Suprapubic skin (tissue), 4 donors: Measurements from ENCODE around the gene PPIP5K1. TPM values are rescaled to one million over a fixed set of nuclear protein-coding genes. Genes with fewer than 3 reads are reported as not detected.

Experiments used
- DNase-seq, 2 donors: peaks; one replicate each; pipeline ENCODE4 v3.0.0-alpha.2; 2019; ENCODE audit warnings: low spot score in 2 of 2
- H3K27ac ChIP-seq: fragments of 200-600 bp; sonication (generic); one replicate; pipeline ENCODE4 v1.5.1; 2019
- H3K27me3 ChIP-seq: fragments of 200-600 bp; sonication (generic); one replicate; pipeline ENCODE4 v1.5.1; 2019
- H3K36me3 ChIP-seq: fragments of 200-600 bp; sonication (generic); one replicate; pipeline ENCODE4 v1.5.1; 2019
- H3K4me1 ChIP-seq: fragments of 200-600 bp; sonication (generic); one replicate; pipeline ENCODE4 v1.5.1; 2019
- H3K4me3 ChIP-seq: fragments of 200-600 bp; sonication (generic); one replicate; pipeline ENCODE4 v1.5.1; 2019; ENCODE audit warnings: mild to moderate bottlenecking
- H3K9me3 ChIP-seq: fragments of 200-600 bp; sonication (generic); one replicate; pipeline ENCODE4 v1.5.1; 2019
- CTCF ChIP-seq, 2 donors: fragments of 200-600 bp in 1 of 2; fragments of 450-650 bp in 1 of 2; sonication (generic) in 1 of 2; IDR thresholded peaks; one replicate each; pipeline ENCODE4 v1.5.1; 2016 to 2019; ENCODE audit warnings: antibody characterized with exemption in 2 of 2, mild to moderate bottlenecking in 1 of 2, moderate library complexity in 1 of 2
- EP300 ChIP-seq: sonication (generic); formaldehyde crosslinking; IDR thresholded peaks from one replicate; pipeline ENCODE4 v1.6.1; 2017; ENCODE audit warnings: antibody characterized with exemption
- POLR2A ChIP-seq, 2 donors: fragments of 450-650 bp; IDR thresholded peaks; one replicate each; pipeline ENCODE4 v1.6.1; 2017; ENCODE audit warnings: antibody characterized with exemption in 2 of 2, mild to moderate bottlenecking in 2 of 2, moderate library complexity in 2 of 2
- POLR2AphosphoS5 ChIP-seq, 3 donors: sonication (generic); formaldehyde crosslinking; IDR thresholded peaks; one replicate each; pipeline ENCODE4 v1.6.1; 2017; ENCODE audit warnings: antibody characterized with exemption in 3 of 3
- WGBS: methylation state at CpG from one replicate; pipeline ENCODE4 v1.1.5; 2018; 5-methylcytosine and 5-hydroxymethylcytosine counted together
- total RNA-seq, 4 donors: library from RNA; depleted of rRNA; stranded (reverse); fragments of >200 nt; gene quantifications; one replicate each; pipeline ENCODE4 v1.1.0, GENCODE V29; 2016

The PPIP5K1 gene
- total RNA-seq, 4 donors from 2014 or later: 23.8 to 63.6 (median 32.6) TPM

DNA sequence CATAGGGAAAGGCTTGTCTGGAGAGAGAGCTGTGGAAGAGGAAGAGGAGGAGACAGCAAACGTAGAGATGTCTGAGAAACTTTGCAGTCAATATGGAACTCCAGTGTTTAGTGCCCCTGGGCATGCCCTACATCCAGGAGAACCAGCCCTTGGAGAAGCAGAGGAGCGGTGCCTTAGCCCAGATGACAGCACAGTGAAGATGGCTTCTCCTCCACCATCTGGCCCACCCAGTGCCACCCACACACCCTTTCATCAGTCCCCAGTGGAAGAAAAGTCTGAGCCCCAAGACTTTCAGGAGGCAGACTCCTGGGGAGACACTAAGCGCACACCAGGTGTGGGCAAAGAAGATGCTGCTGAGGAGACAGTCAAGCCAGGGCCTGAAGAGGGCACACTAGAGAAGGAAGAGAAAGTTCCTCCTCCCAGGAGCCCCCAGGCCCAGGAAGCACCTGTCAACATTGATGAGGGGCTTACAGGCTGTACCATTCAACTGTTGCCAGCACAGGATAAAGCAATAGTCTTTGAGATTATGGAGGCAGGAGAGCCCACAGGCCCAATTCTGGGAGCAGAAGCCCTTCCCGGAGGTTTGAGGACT lies 65.7 kb downstream of the PPIP5K1 start:
- no peak overlapping the region for H3K4me3 ChIP-seq
- H3K36me3 ChIP-seq: peaks cover 38% of the 10 kb centered on the region
- no peak overlapping the region for H3K27ac ChIP-seq
- no peaks in the 10 kb centered on the region for H3K27me3 ChIP-seq
- TF ChIP-seq POLR2A (IDR thresholded peaks at IDR 0.05) (no peak), CTCF (IDR thresholded peaks at IDR 0.05) (no peak)
- 94% methylated on average over 4 of the region's 4 CpGs for WGBS
- H3K9me3 ChIP-seq: no peaks in the 10 kb centered on the region
- no peaks in the 10 kb centered on the region for H3K4me1 ChIP-seq
- DNase-seq: no peak

GRCh38 chr15:43523646-43524045 lies 66.4 kb downstream of the PPIP5K1 start:
- H3K4me3 ChIP-seq: no peak overlapping the region
- DNase-seq: no peak
- no peaks in the 10 kb centered on the region for H3K27me3 ChIP-seq
- H3K9me3 ChIP-seq: no peaks in the 10 kb centered on the region
- 68% methylated on average over 5 of the region's 7 CpGs for WGBS
- H3K27ac ChIP-seq: no peak overlapping the region
- H3K4me1 ChIP-seq: peaks cover 5% of the 10 kb centered on the region
- H3K36me3 ChIP-seq: peaks cover 38% of the 10 kb centered on the region
- TF ChIP-seq POLR2A (IDR thresholded peaks at IDR 0.05): no peak
- no peak for TF ChIP-seq CTCF (IDR thresholded peaks at IDR 0.05)
- TF ChIP-seq EP300: no peak

- no peak for DNase-seq
Observed at GRCh38 chr15:43522247-43522646, 67.8 kb downstream of the PPIP5K1 start.

DNA sequence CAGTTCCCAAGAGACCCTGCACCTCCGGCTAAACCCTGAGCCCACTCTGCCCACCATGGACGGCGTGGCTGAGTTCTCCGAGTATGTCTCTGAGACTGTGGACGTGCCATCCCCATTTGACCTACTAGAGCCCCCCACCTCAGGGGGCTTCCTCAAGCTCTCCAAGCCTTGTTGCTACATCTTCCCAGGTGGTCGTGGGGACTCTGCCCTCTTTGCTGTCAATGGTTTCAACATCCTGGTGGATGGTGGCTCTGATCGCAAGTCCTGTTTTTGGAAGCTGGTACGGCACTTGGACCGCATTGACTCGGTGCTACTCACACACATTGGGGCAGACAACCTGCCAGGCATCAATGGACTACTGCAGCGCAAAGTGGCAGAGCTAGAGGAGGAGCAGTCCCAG lies 68.6 kb downstream of the PPIP5K1 start:
- H3K36me3 ChIP-seq: peaks cover 34% of the 10 kb centered on the region
- no peak overlapping the region for H3K27ac ChIP-seq
- no peaks in the 10 kb centered on the region for H3K9me3 ChIP-seq
- 92% methylated on average over 7 of the region's 11 CpGs for WGBS
- H3K27me3 ChIP-seq: no peaks in the 10 kb centered on the region
- no peak for TF ChIP-seq POLR2AphosphoS5 (IDR thresholded peaks at IDR 0.05)
- no peak for TF ChIP-seq POLR2A (IDR thresholded peaks at IDR 0.05)
- TF ChIP-seq EP300: no peak
- TF ChIP-seq CTCF (IDR thresholded peaks at IDR 0.05): no peak
- no peak for DNase-seq
- H3K4me1 ChIP-seq: peaks cover 27% of the 10 kb centered on the region
- no peak overlapping the region for H3K4me3 ChIP-seq

More at GRCh38 chr15:43522247-43522646, 67.8 kb downstream of the PPIP5K1 start:
- Histone ChIP-seq H3K9me3 (no peaks in the 10 kb centered on the region), H3K27me3 (no peaks in the 10 kb centered on the region), H3K36me3 (peaks cover 38% of the 10 kb centered on the region), H3K4me3 (no peak overlapping the region), H3K4me1 (peaks cover 19% of the 10 kb centered on the region), H3K27ac (no peak overlapping the region)
- WGBS: 79% methylated on average over 8 of the region's 9 CpGs
- TF ChIP-seq EP300: no peak
- TF ChIP-seq CTCF (IDR thresholded peaks at IDR 0.05): no peak
- TF ChIP-seq POLR2AphosphoS5 (IDR thresholded peaks at IDR 0.05): no peak
- TF ChIP-seq POLR2A (IDR thresholded peaks at IDR 0.05): no peak

- TF ChIP-seq EP300 (no peak), CTCF (IDR thresholded peaks at IDR 0.05) (no peak), POLR2A (IDR thresholded peaks at IDR 0.05) (no peak), POLR2AphosphoS5 (IDR thresholded peaks at IDR 0.05) (no peak)
- no peak for DNase-seq
- peaks cover 39% of the 10 kb centered on the region for H3K4me1 ChIP-seq
Observed at GRCh38 chr15:43520138-43520537, 69.9 kb downstream of the PPIP5K1 start.

More at GRCh38 chr15:43520138-43520537, 69.9 kb downstream of the PPIP5K1 start:
- no peak overlapping the region for H3K4me3 ChIP-seq
- peaks cover 29% of the 10 kb centered on the region for H3K36me3 ChIP-seq
- H3K27me3 ChIP-seq: peaks cover 3% of the 10 kb centered on the region
- WGBS: 83% methylated on average over 2 of the region's 2 CpGs
- no peak overlapping the region for H3K27ac ChIP-seq
- no peaks in the 10 kb centered on the region for H3K9me3 ChIP-seq
